Measurements from ENCODE around the gene CD82. TPM values are rescaled to one million over a fixed set of nuclear protein-coding genes. Genes with fewer than 3 reads are reported as not detected.
"Not testable (repeated sequence)": the region's sequence is repeated elsewhere in the genome, so short reads cannot be mapped to it uniquely, and the experiment has no call there.

CD82 gene
- total and polyA plus RNA-seq, 3 donors from 2014 or later: 5.0 to 13.7 (median 13.0) TPM

DNA sequence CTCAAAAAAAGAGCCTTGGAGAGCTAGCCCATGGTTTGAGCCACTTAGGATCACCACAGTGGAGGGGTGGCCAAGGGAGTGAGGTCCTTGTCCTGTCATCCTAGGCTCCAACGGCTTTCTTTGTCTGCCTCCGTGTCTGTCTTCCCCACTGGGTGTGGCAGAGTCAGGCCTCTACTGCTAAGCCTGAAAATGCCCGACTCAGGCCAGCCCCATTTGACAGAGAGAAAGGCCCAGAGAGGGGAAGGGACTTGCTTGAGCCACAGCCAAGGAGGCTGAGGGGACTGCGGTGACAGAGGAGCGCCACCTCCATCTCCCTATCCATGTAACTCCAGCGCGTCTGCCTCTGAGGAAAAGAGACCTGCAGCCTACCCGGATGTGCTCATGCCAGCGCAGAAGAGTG, 27.8 kb upstream of the CD82 start:
- Histone ChIP-seq H3K36me3 (ENCODE audit: low read depth, missing control alignments) (no peaks in the 10 kb centered on the region), H3K4me1 (no peaks in the 10 kb centered on the region), H3K27me3 (no peaks in the 10 kb centered on the region), H3K4me3 (no peak overlapping the region), H3K27ac (no peak overlapping the region), H3K9me3 (no peaks in the 10 kb centered on the region)
- TF ChIP-seq, protein P1, sequence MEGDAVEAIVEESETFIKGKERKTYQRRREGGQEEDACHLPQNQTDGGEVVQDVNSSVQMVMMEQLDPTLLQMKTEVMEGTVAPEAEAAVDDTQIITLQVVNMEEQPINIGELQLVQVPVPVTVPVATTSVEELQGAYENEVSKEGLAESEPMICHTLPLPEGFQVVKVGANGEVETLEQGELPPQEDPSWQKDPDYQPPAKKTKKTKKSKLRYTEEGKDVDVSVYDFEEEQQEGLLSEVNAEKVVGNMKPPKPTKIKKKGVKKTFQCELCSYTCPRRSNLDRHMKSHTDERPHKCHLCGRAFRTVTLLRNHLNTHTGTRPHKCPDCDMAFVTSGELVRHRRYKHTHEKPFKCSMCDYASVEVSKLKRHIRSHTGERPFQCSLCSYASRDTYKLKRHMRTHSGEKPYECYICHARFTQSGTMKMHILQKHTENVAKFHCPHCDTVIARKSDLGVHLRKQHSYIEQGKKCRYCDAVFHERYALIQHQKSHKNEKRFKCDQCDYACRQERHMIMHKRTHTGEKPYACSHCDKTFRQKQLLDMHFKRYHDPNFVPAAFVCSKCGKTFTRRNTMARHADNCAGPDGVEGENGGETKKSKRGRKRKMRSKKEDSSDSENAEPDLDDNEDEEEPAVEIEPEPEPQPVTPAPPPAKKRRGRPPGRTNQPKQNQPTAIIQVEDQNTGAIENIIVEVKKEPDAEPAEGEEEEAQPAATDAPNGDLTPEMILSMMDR (IDR thresholded peaks at IDR 0.05): no peak
- no peak for TF ChIP-seq POLR2A (IDR thresholded peaks at IDR 0.05)
- no peak for DNase-seq
- intact Hi-C loops (cut with DNase I; ENCODE audit: low total_unique reads): loop anchor here (5.0 to 10.0 kb wide), 2 partner anchors 250 to 443 kb away; partner anchors contain the start of gene EXT2
- WGBS, 2 donors: 81 to 90% methylated on average over 6 to 9 of the region's 9 CpGs

- H3K4me1 ChIP-seq: no peaks in the 10 kb centered on the region
- intact Hi-C loops (cut with DNase I; ENCODE audit: low total_unique reads): loop anchor here (5.0 to 10.0 kb wide), 2 partner anchors 251 to 444 kb away; partner anchors contain the start of gene EXT2
- DNase-seq: peak; percentile 88
- H3K4me3 ChIP-seq: no peak overlapping the region
- no peaks in the 10 kb centered on the region for H3K9me3 ChIP-seq
- H3K27ac ChIP-seq: no peak overlapping the region
- WGBS, 2 donors: 32 to 36% methylated on average over 17 to 21 of the region's 21 CpGs
- no peak for TF ChIP-seq POLR2A (IDR thresholded peaks at IDR 0.05)
- TF ChIP-seq, protein P1 (IDR thresholded peaks at IDR 0.05): peak; percentile 91 to 96 (median 95)
- H3K36me3 ChIP-seq (ENCODE audit: low read depth, missing control alignments): no peaks in the 10 kb centered on the region
- no peaks in the 10 kb centered on the region for H3K27me3 ChIP-seq
These were observed 26.9 kb upstream of the CD82 start for GRCh38 chr11:44538375-44539054.

- Histone ChIP-seq H3K4me1 (no peaks in the 10 kb centered on the region), H3K27ac (no peak overlapping the region), H3K36me3 (ENCODE audit: low read depth, missing control alignments) (no peaks in the 10 kb centered on the region), H3K27me3 (no peaks in the 10 kb centered on the region), H3K4me3 (no peak overlapping the region), H3K9me3 (no peaks in the 10 kb centered on the region)
- intact Hi-C loops (cut with DNase I; ENCODE audit: low total_unique reads): loop anchor here (5.0 to 10.0 kb wide), 2 partner anchors 253 to 445 kb away; partner anchors contain the start of gene EXT2
- DNase-seq: no peak
- no peak for TF ChIP-seq POLR2A (IDR thresholded peaks at IDR 0.05)
- TF ChIP-seq, protein P1 (IDR thresholded peaks at IDR 0.05): no peak
- 81 to 85% methylated on average over 7 of the region's 7 CpGs for WGBS, 2 donors
These were observed 25.5 kb upstream of the CD82 start for GRCh38 chr11:44539971-44540370.

GRCh38 chr11:44540667-44541066, 24.8 kb upstream of the CD82 start:
- H3K9me3 ChIP-seq: no peaks in the 10 kb centered on the region
- H3K27ac ChIP-seq: no peak overlapping the region
- no peak overlapping the region for H3K4me3 ChIP-seq
- H3K4me1 ChIP-seq: no peaks in the 10 kb centered on the region
- TF ChIP-seq, protein P1 (IDR thresholded peaks at IDR 0.05): no peak
- TF ChIP-seq POLR2A (IDR thresholded peaks at IDR 0.05): no peak
- 31 to 36% methylated on average over 2 of the region's 2 CpGs for WGBS, 2 donors
- no peaks in the 10 kb centered on the region for H3K27me3 ChIP-seq
- intact Hi-C loops (cut with DNase I; ENCODE audit: low total_unique reads): no loop called here
- DNase-seq: no peak
- H3K36me3 ChIP-seq (ENCODE audit: low read depth, missing control alignments): no peaks in the 10 kb centered on the region

DNA sequence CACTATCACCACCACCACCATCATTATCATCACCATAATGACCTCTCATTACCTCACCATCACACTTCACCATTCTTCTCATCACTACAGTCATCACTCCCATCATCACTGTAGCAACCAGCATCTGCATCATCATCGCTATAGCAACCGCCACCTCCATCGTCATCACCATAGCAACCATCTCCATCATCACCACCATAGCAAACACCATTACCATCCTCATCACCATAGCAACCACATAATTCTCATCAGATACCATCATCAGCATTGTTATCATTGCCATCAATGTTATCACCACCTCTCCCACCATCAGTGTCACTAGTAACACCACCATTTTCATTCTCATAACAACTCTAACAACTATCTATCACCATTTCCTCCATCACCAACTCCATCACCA, 23.1 kb upstream of the CD82 start:
- DNase-seq: no peak
- intact Hi-C loops (cut with DNase I; ENCODE audit: low total_unique reads): no loop called here

DNA sequence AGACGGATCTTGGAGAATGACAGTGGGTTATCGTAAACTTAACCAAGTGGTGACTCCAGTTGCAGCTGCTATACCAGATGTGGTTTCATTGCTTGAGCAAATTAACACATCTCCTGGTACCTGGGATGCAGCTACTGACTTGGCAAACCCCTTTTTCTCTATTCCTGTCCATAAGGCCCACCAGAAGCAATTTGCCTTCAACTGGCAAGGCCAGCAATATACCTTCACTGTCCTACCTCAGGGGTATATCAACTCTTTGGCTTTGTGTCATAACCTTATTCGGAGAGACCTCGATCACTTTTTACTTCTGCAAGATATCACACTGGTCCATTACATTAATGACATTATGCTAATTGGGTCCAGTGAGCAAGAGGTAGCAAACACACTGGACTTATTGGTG, 18.5 kb upstream of the CD82 start:
- intact Hi-C loops (cut with DNase I; ENCODE audit: low total_unique reads); H3K36me3 ChIP-seq (ENCODE audit: low read depth, missing control alignments); H3K4me3 ChIP-seq; H3K27me3 ChIP-seq; H3K4me1 ChIP-seq; DNase-seq; H3K27ac ChIP-seq; H3K9me3 ChIP-seq: not testable (repeated sequence)
- 91 to 96% methylated on average over 4 of the region's 4 CpGs for WGBS, 2 donors

More for the DNA sequence above, 23.1 kb upstream of the CD82 start:
- Histone ChIP-seq H3K4me3 (no peak overlapping the region), H3K9me3 (no peaks in the 10 kb centered on the region), H3K27ac (no peak overlapping the region), H3K27me3 (no peaks in the 10 kb centered on the region), H3K4me1 (no peaks in the 10 kb centered on the region), H3K36me3 (ENCODE audit: low read depth, missing control alignments) (no peaks in the 10 kb centered on the region)
- TF ChIP-seq, protein P1 (IDR thresholded peaks at IDR 0.05): no peak
- TF ChIP-seq POLR2A (IDR thresholded peaks at IDR 0.05): no peak
- 78 to 87% methylated on average over 3 of the region's 3 CpGs for WGBS, 2 donors

DNA sequence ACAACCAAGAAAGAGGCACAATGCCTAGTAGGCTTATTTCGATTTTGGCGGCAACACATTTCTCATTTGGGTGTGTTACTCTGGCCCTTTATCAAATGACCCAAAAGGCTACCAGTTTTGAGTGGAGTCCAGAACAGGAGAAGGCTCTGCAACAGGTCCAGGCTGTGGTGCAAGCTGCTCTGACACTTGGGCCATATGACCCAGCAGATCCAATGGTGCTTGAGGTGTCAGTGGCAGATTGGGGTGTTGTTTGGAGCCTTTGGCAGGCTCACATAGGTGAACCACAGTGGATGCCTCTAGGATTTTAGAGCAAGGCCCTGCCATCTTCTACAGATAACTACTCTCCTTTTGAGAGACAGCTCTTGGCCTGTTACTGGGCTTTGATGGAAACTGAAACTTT, 17.9 kb upstream of the CD82 start:
- DNase-seq; intact Hi-C loops (cut with DNase I; ENCODE audit: low total_unique reads); H3K36me3 ChIP-seq (ENCODE audit: low read depth, missing control alignments); H3K4me1 ChIP-seq; H3K27ac ChIP-seq; H3K9me3 ChIP-seq; H3K4me3 ChIP-seq; H3K27me3 ChIP-seq: not testable (repeated sequence)
- WGBS, 2 donors: 90 to 95% methylated on average over 2 of the region's 2 CpGs
